Astrocyte of the cerebellum (primary cell): ENCODE measurements around the gene MTMR6.

Experiments
- DNase-seq: peaks from one replicate; pipeline ENCODE4 v3.0.0-alpha.2; 2011; ENCODE audit warnings: low read depth
- H3K4me3 ChIP-seq: 2 replicates; pipeline ENCODE4 v1.5.1; 2011; ENCODE audit warnings: mild to moderate bottlenecking, low read depth, low read length, moderate library complexity
- CTCF ChIP-seq: IDR thresholded peaks from 2 replicates; pipeline ENCODE4 v1.5.1; 2012; ENCODE audit warnings: low read length, low read depth, moderate library complexity, mild to moderate bottlenecking; ENCODE audit errors: missing control alignments
- in situ Hi-C: cut with HindIII; loops from 2 replicates; pipeline ENCODE4 v1.10.0; 2017; ENCODE audit warnings: low sequenced_read_pairs

MTMR6 gene

DNA sequence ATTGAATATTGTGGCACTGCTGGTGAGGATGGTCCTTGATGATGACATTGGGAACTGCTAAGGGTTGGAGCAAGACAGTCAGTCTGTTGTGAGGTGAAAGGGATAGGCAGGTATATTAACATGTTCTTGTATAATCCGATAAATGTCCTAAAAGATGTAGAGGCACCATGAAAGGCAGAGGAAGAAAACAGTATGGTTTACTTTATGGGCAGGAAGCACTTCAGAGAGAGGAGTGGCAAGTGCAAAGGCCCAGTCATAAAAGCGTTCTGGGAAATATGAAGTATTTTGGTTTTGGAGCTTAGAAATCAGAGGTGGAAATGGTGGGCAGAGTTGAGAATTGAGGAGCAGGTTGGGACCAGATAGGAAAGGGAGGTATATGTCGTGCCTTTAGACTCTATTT lies 23.6 kb upstream of the MTMR6 start:
- no peak for TF ChIP-seq CTCF
- in situ Hi-C loops = no loop called here
- no peak for DNase-seq
- no peak overlapping the region for H3K4me3 ChIP-seq

- in situ Hi-C loops = no loop called here
- TF ChIP-seq CTCF = no peak
- no peak for DNase-seq
- H3K4me3 ChIP-seq = no peak overlapping the region
Observed at GRCh38 chr13:25306671-25307464, 19.6 kb upstream of the MTMR6 start.

- DNase-seq = no peak
- peak overlapping the region; percentile 93 for H3K4me3 ChIP-seq
- TF ChIP-seq CTCF = no peak
- in situ Hi-C loops = no loop called here
Observed at GRCh38 chr13:25302121-25302520, 14.8 kb upstream of the MTMR6 start.

DNA sequence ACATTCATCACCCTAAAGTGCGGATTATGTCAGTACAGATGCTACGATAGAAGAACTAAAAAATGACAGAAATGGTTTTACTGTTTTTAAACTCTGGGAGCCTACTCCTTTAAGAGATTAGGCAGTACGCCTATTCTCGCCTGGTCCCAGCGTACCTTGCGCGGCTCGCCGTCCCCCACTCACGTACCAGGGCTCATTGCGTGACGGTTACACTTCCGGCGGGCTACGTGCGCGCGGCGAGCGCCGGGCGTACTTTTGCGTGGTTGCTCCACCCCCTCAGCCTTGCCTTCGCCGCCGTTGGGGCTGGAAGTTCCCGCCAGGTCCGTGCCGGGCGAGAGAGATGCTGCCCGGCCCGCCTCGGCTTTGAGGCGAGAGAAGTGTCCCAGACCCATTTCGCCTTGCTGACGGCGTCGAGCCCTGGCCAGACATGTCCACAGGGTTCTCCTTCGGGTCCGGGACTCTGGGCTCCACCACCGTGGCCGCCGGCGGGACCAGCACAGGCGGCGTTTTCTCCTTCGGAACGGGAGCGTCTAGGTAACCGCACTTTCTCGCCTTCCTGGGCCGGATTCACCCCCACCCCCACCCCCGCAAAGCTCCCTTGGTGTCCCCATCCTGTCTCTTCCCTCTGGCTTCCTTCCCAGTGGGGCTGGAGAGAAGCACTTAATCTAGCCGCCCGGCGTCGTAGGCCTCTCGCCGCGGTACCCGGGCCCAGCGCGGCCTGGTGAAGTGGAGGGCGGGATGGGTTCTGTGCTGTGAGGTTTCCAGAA lies 14.2 kb upstream of the MTMR6 start, which contains the start of gene NUP58:
Gene NUP58 (plus strand): TSS at position 279 of the 767 bp plus-strand sequence. CDS start 149 bp downstream, at position 428.
- in situ Hi-C loops = no loop called here
- DNase-seq = peak; percentile 84
- TF ChIP-seq CTCF = no peak
- peak within 1 kb of the TSS; percentile 93 for H3K4me3 ChIP-seq

DNA sequence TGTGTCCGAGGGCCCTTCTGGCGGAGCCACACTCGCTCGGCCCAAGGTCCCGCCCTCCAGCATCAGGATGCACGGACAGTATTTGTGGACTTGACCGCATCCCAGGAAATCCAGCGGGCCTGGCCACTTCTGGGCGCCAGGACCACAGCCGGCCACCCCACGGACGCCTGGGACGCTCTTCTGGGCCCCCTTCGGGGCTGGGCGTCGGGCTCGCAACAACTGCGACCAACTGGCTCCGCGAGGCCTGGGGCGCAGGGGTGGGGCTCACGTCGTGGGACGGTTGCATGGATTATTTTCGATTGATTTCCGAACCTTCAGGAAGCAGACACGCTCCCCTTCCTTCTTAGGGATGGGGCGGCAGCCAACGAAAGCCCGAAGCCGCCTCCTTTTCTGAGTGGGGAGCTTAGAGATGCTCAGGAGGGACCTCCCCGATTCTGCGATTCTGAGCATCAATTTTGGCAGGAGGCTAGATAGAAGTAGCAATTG lies 13.6 kb upstream of the MTMR6 start:
- in situ Hi-C loops = no loop called here
- DNase-seq = no peak
- H3K4me3 ChIP-seq = peak overlapping the region; percentile 93
- no peak for TF ChIP-seq CTCF

DNA sequence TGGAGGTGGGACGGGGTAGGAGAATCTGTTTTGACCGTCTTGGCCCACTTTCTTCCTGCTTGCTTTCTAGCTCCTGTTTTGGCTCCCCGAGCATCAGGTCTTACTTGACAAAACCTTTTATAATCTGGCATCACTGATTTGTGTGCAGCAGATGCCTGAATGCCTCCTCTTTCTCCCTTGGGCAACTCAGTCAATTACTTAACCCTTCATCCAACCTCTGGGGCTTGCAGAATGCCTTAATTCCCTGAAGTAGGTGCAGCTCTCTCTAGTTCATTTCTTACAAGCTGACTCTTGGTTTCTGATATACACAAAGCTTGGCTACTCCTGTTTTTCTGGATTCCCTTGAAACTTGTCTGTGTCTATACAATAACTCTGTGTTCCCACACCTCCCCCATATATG lies 8.4 kb upstream of the MTMR6 start:
- DNase-seq = no peak
- no peak for TF ChIP-seq CTCF

More for the DNA sequence above, 8.4 kb upstream of the MTMR6 start:
- in situ Hi-C loops = no loop called here
- H3K4me3 ChIP-seq = no peak overlapping the region
